Chondrocyte (in vitro differentiated cells): ENCODE data around the gene FN3K. TPM values are rescaled to one million over a fixed set of nuclear protein-coding genes. Genes with fewer than 3 reads are reported as not detected.

Source experiments
- DNase-seq: peaks from one replicate; pipeline ENCODE4 v3.0.0; 2021; ENCODE audit warnings: mixed read lengths, low spot score
- H3K27ac Mint-ChIP-seq: one replicate; pipeline ENCODE4 v1.8.0; 2021; ENCODE audit warnings: mild to moderate bottlenecking, moderate library complexity, mixed read lengths; ENCODE audit not compliant: unreplicated experiment
- H3K27me3 Mint-ChIP-seq: 2 replicates; pipeline ENCODE4 v1.8.0; 2021; ENCODE audit warnings: low read depth, mixed read lengths
- H3K36me3 Mint-ChIP-seq: 2 replicates; pipeline ENCODE4 v1.8.0; 2021; ENCODE audit warnings: low read depth, mixed read lengths
- H3K4me1 Mint-ChIP-seq: 2 replicates; pipeline ENCODE4 v1.8.0; 2021; ENCODE audit warnings: low read depth, mild to moderate bottlenecking, mixed read lengths
- H3K4me3 Mint-ChIP-seq: one replicate; pipeline ENCODE4 v1.8.0; 2021; ENCODE audit warnings: mild to moderate bottlenecking, moderate library complexity, mixed read lengths; ENCODE audit not compliant: unreplicated experiment
- H3K9me3 Mint-ChIP-seq: 2 replicates; pipeline ENCODE4 v1.8.0; 2021; ENCODE audit warnings: low read depth, mixed read lengths
- CTCF ChIP-seq: fragments of 200-600 bp; sonication (generic); IDR thresholded peaks from 2 replicates; pipeline ENCODE4 v1.5.0; 2021; ENCODE audit warnings: antibody characterized with exemption, mild to moderate bottlenecking, moderate library complexity
- total RNA-seq: library from RNA; stranded (reverse); gene quantifications from 3 replicates; pipeline ENCODE4 v1.2.1, GENCODE V29; 2021

Gene FN3K
- total RNA-seq, 1 donor from 2014 or later: 19.0 TPM

GRCh38 chr17:82689077-82689476 is 46.3 kb upstream of the FN3K start:
- peaks cover 7% of the 10 kb centered on the region for H3K4me1 Mint-ChIP-seq
- H3K36me3 Mint-ChIP-seq: peaks cover 9% of the 10 kb centered on the region
- peak; percentile 82 for DNase-seq
- H3K27me3 Mint-ChIP-seq: no peaks in the 10 kb centered on the region
- no peak for TF ChIP-seq CTCF
- H3K9me3 Mint-ChIP-seq: peaks cover 2% of the 10 kb centered on the region
- no peak overlapping the region for H3K4me3 Mint-ChIP-seq
- H3K27ac Mint-ChIP-seq: no peak overlapping the region

GRCh38 chr17:82690786-82691489 is 44.5 kb upstream of the FN3K start:
- Mint-ChIP-seq H3K4me3 (no peak overlapping the region), H3K27me3 (no peaks in the 10 kb centered on the region), H3K4me1 (peaks cover 7% of the 10 kb centered on the region), H3K9me3 (peaks cover 11% of the 10 kb centered on the region), H3K27ac (no peak overlapping the region), H3K36me3 (peaks cover 15% of the 10 kb centered on the region)
- DNase-seq: peak; percentile 67
- no peak for TF ChIP-seq CTCF

GRCh38 chr17:82691714-82692113 is 43.7 kb upstream of the FN3K start:
- peaks cover 8% of the 10 kb centered on the region for H3K4me1 Mint-ChIP-seq
- no peak overlapping the region for H3K4me3 Mint-ChIP-seq
- H3K27me3 Mint-ChIP-seq: no peaks in the 10 kb centered on the region
- TF ChIP-seq CTCF: no peak
- no peak overlapping the region for H3K27ac Mint-ChIP-seq
- peak; percentile 53 for DNase-seq
- H3K9me3 Mint-ChIP-seq: peaks cover 11% of the 10 kb centered on the region
- peaks cover 15% of the 10 kb centered on the region for H3K36me3 Mint-ChIP-seq

GRCh38 chr17:82692268-82692667 is 43.1 kb upstream of the FN3K start:
- no peak for TF ChIP-seq CTCF
- Mint-ChIP-seq H3K9me3 (peaks cover 11% of the 10 kb centered on the region), H3K36me3 (peaks cover 15% of the 10 kb centered on the region), H3K4me3 (no peak overlapping the region), H3K27me3 (no peaks in the 10 kb centered on the region), H3K4me1 (peaks cover 9% of the 10 kb centered on the region), H3K27ac (no peak overlapping the region)
- peak; percentile 72 for DNase-seq

- no peak for TF ChIP-seq CTCF
- Mint-ChIP-seq H3K9me3 (peaks cover 11% of the 10 kb centered on the region), H3K4me1 (peaks cover 9% of the 10 kb centered on the region), H3K36me3 (peaks cover 15% of the 10 kb centered on the region), H3K27me3 (no peaks in the 10 kb centered on the region), H3K4me3 (no peak overlapping the region), H3K27ac (no peak overlapping the region)
- peak; percentile 37 for DNase-seq
These were observed 42.1 kb upstream of the FN3K start for GRCh38 chr17:82693168-82693867.
